Activated CD4-positive, alpha-beta T cell treated with anti-CD3 and anti-CD28 coated beads for 48 hours (primary cell): ENCODE measurements around the gene LRRC40.

ENCODE experiments used
- DNase-seq: peaks from one replicate; pipeline ENCODE4 v3.0.0-alpha.2; 2020

LRRC40 gene

DNA sequence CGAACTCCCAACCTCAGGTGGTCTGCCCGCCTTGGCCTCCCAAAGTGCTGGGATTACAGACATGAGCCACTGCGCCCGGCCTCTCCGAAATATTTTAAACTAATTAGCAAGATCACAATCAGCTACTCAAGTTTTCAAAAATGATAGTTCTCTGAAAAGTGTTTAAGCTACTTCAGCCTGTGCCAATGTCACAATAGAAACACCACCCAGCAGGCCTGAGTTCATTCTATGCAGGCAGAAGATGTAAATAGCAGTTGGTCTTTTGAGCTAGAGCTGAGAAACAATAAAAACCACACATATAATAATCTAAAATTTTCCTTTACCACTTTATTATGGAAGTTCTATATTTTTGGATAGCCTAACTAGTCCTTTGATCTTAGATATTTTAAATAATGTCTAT lies 96.1 kb downstream of the LRRC40 start:
- DNase-seq = no peak

GRCh38 chr1:70103770-70104169 lies 101.6 kb downstream of the LRRC40 start:
- DNase-seq = no peak

DNA sequence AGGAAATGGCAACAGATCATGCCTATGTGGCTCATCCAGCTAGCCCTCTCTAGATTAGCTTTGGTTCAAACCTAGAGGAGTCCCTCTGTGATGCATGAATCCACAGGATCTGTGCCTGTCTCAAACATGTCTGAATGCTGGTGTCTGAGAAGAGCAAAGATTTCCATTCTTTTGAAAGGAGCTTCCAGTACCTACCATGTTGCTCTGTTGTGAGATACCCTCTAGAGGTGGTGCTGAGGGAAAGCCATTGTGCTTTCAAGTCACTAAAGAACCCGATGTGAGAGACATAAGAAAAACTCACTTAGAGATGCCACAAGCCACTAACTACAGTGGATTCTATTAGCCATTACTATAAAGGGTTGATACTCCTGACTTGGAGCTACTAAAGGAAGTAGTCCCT lies 103.6 kb downstream of the LRRC40 start:
- no peak for DNase-seq

DNA sequence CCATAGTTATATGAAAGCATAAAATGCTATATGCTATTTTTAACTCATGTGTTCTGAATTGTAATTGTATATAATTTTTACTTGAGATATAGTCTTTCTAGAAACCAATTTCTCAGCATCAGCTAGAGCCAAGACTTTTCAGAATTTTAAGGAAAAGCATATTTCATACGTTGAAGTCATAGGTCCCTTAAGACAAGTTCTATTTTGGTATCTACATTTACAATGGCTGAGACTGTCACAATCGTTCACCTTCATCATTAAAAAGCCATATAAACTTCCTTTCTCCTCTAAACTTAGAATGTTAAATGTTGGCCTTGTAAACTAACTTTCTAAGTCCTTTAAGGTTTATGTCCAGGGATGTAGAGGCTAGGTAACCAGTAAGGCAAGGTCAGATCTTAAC lies 104.1 kb downstream of the LRRC40 start:
- no peak for DNase-seq
